HG02623 (cell line): ENCODE results near the gene IYD.
"Not testable (repeated sequence)": the region's sequence is repeated elsewhere in the genome, so short reads cannot be mapped to it uniquely, and the experiment has no call there.

Experiments
- ATAC-seq: cut with Tn5 transposase; IDR thresholded peaks from one replicate; pipeline ENCODE4 v1.9.1; 2021; ENCODE audit warnings: moderate library complexity; ENCODE audit not compliant: unreplicated experiment

IYD gene

GRCh38 chr6:150349546-150349945, 19.3 kb upstream of the IYD start:
- ATAC-seq: no peak

- ATAC-seq: no peak
These were observed 16.2 kb upstream of the IYD start for GRCh38 chr6:150352321-150353296.

- no peak for ATAC-seq
These were observed 15.4 kb upstream of the IYD start for GRCh38 chr6:150353445-150353844.

- ATAC-seq: no peak
These were observed 13.8 kb upstream of the IYD start for GRCh38 chr6:150354754-150355571.

- ATAC-seq: no peak
These were observed 12.9 kb upstream of the IYD start for GRCh38 chr6:150355932-150356331.

- no peak for ATAC-seq
These were observed 6.9 kb upstream of the IYD start for GRCh38 chr6:150361876-150362275.

DNA sequence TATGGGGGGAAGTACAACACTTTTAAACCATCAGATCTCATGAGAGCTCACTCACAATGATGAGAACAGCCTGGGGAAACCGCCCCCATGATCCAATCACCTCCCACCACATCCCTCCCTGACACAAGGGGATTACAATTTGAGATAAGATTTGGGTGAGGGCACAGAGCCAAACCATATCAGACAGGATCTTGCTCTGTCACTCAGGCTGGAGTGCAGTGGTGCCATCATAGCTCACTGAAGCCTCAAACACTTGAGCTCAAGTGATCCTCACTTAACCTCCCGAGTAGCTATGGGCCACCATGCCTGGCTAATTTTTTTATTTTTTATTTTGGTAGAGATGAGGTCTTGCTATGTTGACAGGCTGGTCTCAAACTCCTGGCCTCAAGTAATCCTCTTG, 5.1 kb upstream of the IYD start:
- ATAC-seq: no peak

- ATAC-seq: no peak
These were observed 2.6 kb upstream of the IYD start for GRCh38 chr6:150366118-150366778.

DNA sequence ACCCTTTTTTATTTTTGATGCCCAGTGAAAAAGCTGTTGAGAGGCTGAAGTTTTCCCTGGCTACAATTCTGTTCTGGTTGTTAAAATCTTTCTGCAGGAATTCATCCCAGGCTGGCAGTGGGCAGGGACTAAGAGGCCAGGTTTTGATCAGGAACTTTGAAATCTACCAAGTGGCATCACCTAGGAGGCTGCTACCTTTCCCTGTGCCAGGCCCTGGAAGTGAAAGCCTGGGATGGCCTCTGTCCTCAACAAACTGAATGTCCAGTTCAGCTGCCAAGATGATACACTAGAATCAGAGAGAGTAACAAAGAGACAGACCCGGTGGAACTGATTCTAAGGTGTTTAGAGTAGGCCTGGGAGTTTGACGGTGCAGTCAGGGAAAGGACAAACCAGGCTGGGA, 596 bp downstream of the IYD start:
- no peak for ATAC-seq

- no peak for ATAC-seq
These were observed 1.3 kb downstream of the IYD start for GRCh38 chr6:150370112-150370511.

DNA sequence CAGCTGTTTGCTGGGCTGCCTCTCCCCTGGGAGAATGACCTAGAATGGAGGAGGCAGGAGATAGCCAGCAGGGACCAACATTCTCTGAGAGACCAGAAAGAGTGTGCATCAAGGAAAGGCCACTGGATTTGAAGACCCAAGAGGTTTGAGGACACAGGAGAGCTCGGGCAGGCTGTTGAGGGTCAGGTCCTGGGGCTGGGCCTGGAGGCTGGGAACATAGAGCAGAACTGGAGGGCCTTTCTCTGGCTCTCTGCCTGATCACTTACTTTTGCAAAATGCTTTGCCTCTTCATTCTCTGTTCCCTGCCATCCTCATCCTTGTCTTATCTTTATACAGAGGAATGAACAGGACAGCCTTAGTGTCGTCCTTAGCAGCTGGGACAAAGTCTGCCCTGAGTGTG, 2.5 kb downstream of the IYD start:
- no peak for ATAC-seq

GRCh38 chr6:150372051-150372450, 3.2 kb downstream of the IYD start:
- no peak for ATAC-seq

DNA sequence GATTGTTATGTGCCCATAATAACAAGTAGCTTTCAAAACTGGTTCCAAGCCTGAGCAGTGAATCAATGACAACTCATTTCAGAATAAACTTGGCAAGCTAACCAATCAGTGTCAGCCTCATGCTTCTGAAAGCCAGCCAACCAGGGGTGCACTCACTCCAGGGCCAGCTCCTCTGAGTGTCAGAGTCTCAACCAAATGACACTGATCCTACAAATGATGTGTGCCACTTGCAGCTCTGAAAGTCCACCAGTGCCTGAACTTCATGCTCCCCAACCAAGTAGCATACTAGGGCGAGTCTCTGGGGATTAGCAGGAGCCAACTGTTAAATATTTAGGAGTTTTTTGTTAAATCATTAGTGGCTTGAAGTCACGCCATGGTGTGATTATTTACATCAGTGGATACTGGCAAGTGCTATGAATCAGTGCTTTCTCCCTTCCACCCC, 4.5 kb downstream of the IYD start:
- no peak for ATAC-seq

- ATAC-seq: not testable (repeated sequence)
These were observed 5.5 kb downstream of the IYD start for GRCh38 chr6:150374346-150374745.

GRCh38 chr6:150377211-150377781, 8.5 kb downstream of the IYD start:
- ATAC-seq: no peak

- no peak for ATAC-seq
These were observed 11.4 kb downstream of the IYD start for GRCh38 chr6:150380256-150380655.

DNA sequence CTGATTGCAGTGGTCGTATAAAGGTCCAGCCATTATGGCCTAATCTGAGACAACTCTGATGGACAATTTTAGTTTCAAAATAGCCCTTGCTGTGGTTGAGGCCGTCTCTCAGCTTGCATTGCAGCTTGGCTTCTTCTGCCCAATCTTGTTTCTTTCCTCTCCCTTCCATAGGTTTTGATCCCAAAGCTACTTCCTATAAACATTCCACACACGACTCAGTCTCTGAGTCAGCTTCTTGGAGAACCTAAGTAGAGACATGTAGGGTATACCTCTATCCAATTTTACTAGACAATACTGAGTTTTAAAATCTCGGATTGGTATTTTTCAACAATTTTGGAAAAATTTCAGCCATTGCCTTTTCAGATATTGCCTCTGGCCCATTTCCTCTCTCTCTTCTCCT, 13.4 kb downstream of the IYD start:
- ATAC-seq: no peak

DNA sequence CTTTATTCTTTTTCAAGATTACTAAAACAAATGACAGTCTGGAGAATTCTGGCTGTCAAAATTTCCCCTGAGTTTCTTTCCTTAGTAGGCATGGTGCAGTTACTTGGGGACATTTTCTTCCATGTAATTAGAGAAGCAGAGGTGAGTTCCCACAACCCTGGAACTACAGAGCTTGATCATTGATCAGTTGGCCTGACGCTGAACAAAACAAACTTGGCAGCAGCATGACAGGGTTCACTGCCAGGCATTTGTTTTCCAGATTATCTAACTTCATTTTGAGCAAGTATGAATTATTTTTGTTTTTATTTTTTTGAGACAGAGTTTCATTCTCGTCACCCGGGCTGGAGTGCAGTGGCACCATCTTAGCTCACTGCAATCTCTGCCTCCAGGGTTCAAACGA, 22.6 kb downstream of the IYD start:
- ATAC-seq: no peak

DNA sequence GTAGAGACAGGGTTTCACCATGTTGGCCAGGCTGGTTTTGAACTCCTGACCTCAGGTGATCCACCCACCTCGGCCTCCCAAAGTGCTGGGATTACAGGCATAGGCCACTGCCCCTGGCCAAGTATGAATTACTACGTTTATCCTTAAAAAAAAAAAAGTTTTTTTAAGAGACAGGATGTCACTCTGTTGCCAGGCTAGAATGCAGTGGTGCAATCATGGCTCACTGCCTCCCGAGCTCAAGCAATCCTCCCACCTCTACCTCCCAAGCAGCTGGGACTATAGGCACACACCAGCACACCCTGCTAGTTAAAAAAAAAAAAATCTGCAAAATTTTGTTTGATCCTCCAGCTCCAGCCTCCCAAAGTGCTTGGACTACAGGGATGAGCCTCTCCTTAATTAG, 23.1 kb downstream of the IYD start:
- no peak for ATAC-seq

- no peak for ATAC-seq
These were observed 23.8 kb downstream of the IYD start for GRCh38 chr6:150392452-150393220.
